ENCODE measurements around the gene TBX1.

TBX1 gene

DNA sequence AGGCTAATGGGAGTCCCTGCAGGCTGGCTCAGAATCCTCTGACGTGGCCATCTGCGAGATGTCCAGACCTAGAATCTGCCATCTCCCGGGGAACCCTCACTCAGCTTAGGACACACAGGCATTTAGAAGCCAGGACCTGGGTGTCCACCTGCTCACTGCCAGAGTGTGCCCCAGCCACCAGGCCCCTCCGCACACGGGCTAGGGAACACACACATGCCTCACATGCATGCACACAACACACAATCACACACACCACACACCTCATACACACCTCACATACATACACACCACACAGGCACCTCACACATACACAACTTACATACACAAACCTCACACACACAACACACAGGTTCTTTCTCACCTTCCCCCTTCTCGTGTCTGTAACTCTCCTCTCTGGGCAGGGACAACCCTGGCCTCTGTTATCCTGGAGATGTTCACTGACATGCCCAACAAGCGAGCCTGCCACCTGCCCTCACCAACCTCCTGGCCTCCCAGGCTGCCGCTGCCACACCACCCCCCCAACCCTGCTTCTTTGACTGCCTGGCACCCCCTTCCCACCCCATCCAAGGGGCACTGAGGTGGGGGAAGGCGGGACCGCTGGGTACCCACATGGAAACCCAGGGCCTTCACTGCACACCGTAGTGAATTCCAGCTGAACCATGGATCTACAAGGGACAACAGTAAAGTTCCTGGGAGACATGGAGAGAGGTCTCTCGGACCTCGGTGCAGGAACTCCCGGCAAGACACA, 56.0 kb downstream of the TBX1 start:
- no peak for DNase-seq
